ACHN (cell line): ENCODE data around the gene RBFOX1.

Experiments
- DNase-seq: peaks from one replicate; pipeline ENCODE4 v3.0.0-alpha.2; 2015
- in situ Hi-C: cut with HindIII; loops from 2 replicates; pipeline ENCODE4 v1.10.0; 2017; ENCODE audit warnings: low sequenced_read_pairs, low pct_ligation_motif_present, low pct_unique_long_range_greater_than_20kb

RBFOX1 gene

GRCh38 chr16:7330709-7331108 lies 1.9 kb upstream of the RBFOX1 start:
- in situ Hi-C loops, result no loop called here
- no peak for DNase-seq

DNA sequence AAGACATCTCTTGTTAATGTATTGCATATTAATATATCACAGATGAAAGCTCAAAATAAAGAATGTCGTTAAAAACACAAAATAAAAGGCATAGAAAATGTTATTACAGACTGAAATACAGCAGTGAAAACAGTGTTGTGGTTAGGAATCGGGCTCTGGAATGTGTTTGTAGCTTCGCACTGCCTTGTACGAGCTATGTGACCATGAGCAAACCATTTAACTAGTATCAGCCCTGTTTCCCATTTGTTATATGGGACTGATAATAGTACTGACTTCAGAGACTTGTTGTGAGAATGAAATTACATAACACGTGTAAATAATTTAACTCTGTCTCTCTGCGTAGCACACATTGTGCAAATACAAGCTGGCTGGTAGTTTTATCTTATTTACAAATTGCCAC lies 648 bp upstream of the RBFOX1 start:
- in situ Hi-C loops, result no loop called here
- no peak for DNase-seq

DNA sequence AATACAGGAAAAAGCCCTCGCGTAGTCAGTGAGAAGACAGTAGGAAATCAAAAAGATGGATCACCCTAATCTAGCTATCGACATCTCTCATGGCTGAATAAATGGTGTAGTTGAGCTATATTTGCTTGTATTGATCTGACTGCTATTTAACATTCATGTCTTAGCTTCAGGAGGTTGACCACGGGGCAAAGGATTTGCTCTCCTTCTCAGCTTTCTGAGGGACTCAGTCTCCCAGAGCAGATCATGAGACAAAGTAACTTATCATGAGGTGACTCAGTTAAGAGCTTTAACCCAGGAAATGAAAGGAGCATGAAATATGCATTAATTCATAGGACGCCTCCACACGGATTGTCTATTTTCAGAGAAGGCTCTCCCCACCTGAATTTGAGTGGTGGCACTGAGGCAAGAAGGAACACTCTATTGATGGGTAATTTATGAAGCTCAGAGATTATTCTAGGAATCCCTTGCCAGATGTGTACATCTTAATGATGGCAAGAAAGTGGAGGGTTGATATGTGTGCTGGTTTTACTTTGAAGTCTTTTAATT lies 608 bp downstream of the RBFOX1 start:
- no peak for DNase-seq
- in situ Hi-C loops, result no loop called here

DNA sequence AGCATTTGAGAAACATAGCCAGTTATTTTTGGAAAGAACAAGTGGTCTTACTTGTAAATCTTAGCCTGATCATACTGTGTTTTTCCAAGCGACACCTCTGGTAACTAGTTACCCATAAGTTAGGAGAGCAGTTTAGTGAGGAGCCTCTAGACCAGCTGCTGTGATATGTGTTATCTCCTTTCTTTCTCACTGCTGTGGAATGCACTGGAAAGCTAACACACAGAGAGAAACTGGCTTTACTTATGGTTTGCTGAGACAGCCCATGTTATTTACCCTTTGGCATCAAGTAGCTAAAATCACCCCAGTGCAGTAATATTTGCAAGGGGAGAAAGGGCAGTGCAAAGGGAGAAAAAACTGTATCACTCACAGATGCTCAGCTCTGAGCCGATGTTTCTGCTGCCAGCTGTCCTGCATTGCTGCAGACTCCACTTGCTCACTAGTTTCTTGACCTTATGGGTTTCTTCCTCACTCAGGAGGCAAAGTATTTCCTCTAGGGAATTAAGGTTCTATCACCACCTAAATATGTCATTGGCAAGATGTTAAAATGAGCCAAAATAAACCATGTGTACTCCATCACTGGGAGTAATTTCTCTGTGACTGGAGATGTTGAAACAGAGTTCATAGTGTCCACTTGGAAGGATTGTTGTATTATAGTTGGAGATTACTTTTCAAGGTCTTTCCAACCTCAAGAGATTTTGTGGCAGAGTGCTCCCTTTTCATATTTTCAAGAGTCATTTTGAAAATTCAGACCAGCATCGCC lies 2.3 kb downstream of the RBFOX1 start:
- no peak for DNase-seq
- in situ Hi-C loops, result no loop called here

- in situ Hi-C loops, result no loop called here
- no peak for DNase-seq
Observed at GRCh38 chr16:7335991-7336634, 3.5 kb downstream of the RBFOX1 start.

DNA sequence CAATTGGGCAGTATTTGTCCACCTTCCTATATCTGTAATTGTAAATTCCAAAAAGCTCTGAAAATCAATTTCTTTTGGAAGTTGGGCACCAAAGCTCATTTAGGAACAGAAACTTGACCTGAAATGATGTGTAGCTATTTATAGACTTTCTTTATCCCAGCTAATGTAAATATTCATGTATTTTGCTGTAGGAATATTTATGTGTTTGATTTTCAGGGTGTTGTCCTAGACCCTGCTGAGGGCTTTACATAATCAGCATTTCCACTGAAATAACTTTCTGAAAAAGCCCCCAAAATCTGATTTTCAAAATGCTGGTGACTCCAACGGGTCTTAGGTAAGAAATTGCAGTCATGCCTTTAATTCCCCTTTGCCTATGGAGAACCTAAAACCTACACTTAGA lies 4.1 kb downstream of the RBFOX1 start:
- no peak for DNase-seq
- in situ Hi-C loops, result no loop called here

- in situ Hi-C loops, result no loop called here
Observed at GRCh38 chr16:7338826-7339225, 6.2 kb downstream of the RBFOX1 start.

GRCh38 chr16:7339700-7340099 lies 7.1 kb downstream of the RBFOX1 start:
- in situ Hi-C loops, result no loop called here
- no peak for DNase-seq

More at GRCh38 chr16:7338826-7339225, 6.2 kb downstream of the RBFOX1 start:
- no peak for DNase-seq

DNA sequence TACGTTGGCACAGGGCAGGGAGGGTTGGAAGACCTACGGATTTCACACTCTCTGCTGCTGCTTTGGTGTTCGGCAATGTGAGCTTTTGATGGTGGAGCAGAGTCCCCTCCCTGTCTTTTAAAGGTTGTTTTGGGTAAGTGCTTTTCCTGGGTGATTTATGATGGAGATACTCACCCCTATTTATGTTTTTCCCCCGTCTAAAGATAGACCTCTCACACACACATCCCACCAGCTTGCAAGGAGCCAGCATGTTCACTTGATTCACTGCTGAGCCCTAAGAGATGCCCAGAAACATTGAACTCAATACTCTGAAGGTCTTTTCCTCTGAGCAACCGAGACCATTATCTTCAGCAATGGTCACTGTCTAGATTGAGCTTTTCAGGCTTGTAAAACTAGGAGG lies 8.3 kb downstream of the RBFOX1 start:
- in situ Hi-C loops, result no loop called here

DNA sequence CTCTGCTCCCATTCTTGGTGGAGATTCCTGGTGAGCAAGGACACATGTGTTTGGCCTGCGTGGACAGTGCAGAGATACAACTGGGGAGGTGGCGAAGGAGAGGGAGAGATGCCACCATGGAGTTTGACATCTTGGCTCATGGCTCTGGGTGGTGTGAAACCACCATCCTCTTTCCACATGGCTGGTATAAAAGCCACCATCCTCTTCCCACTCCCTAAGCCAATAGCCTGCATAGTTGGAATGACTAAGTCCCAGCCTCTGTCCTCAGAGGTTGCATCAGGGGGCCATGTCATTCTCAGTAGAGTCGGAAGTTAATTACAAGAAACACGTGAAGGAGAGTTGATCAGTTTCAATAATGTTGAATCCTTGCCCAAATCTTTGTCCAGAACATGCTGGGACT lies 10.0 kb downstream of the RBFOX1 start:
- in situ Hi-C loops, result no loop called here
- DNase-seq, result no peak

More for the DNA sequence above, 8.3 kb downstream of the RBFOX1 start:
- no peak for DNase-seq

GRCh38 chr16:7343243-7343642 lies 10.6 kb downstream of the RBFOX1 start:
- in situ Hi-C loops, result no loop called here
- DNase-seq, result no peak

GRCh38 chr16:7344830-7345780 lies 12.5 kb downstream of the RBFOX1 start:
- in situ Hi-C loops, result no loop called here
- no peak for DNase-seq

DNA sequence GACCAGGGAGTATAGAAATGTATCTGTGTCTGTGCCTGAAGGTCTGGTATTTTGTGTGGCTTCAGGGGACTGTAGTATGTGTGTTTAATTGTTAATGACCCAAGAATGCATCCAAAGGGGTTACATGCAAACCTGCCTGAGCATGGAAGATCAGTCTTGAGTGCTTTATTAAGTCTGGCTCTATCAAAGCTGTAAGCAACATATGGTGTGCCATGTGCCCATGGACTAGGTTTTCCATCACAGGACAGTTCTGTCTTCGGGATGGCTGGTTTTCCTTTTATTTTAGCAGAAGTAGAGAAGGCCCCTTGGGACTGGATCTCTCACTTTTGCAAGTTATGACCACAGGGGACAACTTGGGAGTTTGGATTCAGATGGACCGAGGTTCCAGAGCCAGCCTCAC lies 18.2 kb downstream of the RBFOX1 start:
- DNase-seq, result no peak
- in situ Hi-C loops, result no loop called here

DNA sequence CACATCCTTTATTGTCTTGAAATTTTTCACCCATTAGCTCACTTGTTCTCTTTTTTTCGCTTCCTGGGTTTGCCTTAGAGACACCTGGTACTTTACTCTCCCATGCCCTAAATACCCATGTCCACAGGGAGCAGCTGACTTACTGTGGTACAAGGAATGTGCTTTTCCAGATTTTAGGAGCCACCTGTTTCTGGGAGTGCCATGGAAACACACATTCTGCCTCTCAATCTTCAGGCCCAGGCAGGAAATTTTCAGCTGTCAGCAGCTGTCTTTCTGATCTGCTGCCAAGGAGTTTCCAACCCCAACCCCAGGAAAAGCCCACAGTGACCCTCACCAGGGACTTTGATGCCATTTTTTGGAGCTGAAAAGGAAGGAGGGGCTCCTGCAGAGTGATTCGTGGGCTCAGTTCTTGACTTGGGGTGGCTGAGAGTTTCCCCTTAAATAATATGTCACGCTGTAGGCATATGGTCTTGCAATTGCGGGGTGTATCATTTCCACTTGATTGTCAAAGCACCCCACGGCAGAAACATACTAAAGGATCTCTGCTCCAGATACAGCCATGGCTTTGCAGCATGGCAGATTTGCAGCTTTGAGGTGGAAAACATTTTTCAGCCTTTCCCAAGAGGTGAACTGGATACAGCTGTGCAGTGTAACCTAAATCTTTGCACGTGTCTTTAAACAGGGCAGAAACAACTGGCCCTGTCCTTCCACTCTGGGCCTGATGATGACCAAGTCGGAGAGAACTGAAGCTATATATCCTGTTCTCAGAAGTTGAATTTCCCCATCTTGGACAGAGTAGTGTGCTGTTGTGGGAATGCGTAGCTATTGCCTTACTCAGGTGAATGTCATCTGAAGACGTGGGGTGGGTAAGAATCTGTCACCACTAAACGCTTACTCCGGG lies 19.2 kb downstream of the RBFOX1 start:
- in situ Hi-C loops, result no loop called here
- DNase-seq, result no peak

DNA sequence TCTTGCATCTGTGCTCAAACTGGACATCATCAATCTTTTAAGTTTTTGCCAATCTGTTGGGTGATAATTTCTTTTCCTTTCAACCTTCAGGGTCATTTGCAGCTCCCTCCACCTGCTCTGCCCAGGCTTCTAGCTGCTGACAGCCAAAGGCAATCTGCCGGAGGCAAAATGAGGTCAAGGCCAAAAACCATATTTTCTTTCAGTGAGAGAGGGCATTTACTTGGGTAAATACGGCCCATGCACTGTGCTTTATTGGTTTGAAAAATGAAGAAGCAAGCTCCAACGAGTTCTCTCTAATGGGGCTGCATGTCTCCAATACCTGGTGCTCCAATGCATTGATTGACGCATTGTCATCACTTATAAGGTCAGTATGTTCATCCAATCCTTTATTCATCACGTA lies 23.1 kb downstream of the RBFOX1 start:
- in situ Hi-C loops, result no loop called here
- no peak for DNase-seq

DNA sequence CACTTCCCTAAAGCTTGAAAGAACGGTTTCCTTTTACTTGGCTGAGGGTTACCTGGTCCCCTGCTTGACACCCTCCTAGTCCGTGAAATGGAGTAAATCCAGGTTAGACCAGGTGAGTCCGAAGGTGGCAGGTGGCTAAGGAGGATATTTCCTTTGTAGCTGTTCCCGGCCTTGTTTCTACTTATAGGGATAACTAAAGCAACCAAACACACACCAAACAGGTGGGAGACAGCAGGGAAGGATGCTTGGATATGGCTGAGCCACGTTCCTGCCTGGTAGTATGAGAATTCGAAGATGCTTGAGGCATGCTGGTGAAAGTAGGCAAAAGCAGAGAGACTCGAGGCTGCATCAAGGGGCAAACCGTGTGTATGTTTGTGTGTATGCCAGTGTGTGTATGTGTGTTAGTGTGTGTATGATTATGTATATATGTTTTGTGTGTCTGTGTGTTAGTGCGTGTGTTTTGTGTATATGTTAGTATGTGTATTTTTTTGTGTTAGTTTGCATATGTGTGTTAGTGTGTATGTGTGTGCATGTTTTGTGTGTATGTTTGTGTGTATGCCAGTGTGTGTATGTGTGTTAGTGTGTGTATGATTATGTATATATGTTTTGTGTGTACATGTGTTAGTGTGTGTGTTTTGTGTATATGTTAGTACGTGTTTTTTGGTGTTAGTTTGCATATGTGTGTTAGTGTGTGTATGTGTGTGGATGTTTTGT lies 28.9 kb downstream of the RBFOX1 start:
- no peak for DNase-seq
- in situ Hi-C loops, result no loop called here

- in situ Hi-C loops, result no loop called here
Observed at GRCh38 chr16:7362231-7362630, 29.6 kb downstream of the RBFOX1 start.

More at GRCh38 chr16:7362231-7362630, 29.6 kb downstream of the RBFOX1 start:
- DNase-seq, result no peak
